GF-D8 (cell line): ENCODE results near the gene GRHL3.

Experiments
- DNase-seq: peaks from one replicate; lab custom pipeline; 2025; lab: John Stamatoyannopoulos, UW

The GRHL3 gene

GRCh38 chr1:24393892-24394291 lies 74.7 kb downstream of the GRHL3 start:
- DNase-seq = no peak

- DNase-seq = no peak
Measured at GRCh38 chr1:24400065-24400464, 80.9 kb downstream of the GRHL3 start.

- DNase-seq = no peak
Measured at GRCh38 chr1:24403806-24404205, 84.6 kb downstream of the GRHL3 start.
